ENCODE measurements around the gene MACROD2.

- TF ChIP-seq POLR2A (IDR thresholded peaks at IDR 0.05): no peak
- TF ChIP-seq CTCF (IDR thresholded peaks at IDR 0.05): no peak
Measured at GRCh38 chr20:15859061-15859460, 1863.7 kb downstream of the MACROD2 start.
